GM08714 (cell line): ENCODE measurements around the gene NEU1.
"Not testable (repeated sequence)": the region's sequence is repeated elsewhere in the genome, so short reads cannot be mapped to it uniquely, and the experiment has no call there.

ENCODE experiments used
- H3K4me3 ChIP-seq: fragments of 200-500 bp; sonication (Bioruptor generic); 2 replicates; pipeline ENCODE4 v1.5.1; 2014; ENCODE audit warnings: mild to moderate bottlenecking, low read length, inconsistent platforms
- ZNF274 ChIP-seq: IDR thresholded peaks from 2 replicates; pipeline ENCODE4 v1.6.1; 2012; ENCODE audit warnings: mild to moderate bottlenecking, low read depth, low read length

NEU1 gene

GRCh38 chr6:31830886-31831335 is 31.7 kb downstream of the NEU1 start:
- H3K4me3 ChIP-seq = peak overlapping the region; percentile 86
- no peak for TF ChIP-seq ZNF274

DNA sequence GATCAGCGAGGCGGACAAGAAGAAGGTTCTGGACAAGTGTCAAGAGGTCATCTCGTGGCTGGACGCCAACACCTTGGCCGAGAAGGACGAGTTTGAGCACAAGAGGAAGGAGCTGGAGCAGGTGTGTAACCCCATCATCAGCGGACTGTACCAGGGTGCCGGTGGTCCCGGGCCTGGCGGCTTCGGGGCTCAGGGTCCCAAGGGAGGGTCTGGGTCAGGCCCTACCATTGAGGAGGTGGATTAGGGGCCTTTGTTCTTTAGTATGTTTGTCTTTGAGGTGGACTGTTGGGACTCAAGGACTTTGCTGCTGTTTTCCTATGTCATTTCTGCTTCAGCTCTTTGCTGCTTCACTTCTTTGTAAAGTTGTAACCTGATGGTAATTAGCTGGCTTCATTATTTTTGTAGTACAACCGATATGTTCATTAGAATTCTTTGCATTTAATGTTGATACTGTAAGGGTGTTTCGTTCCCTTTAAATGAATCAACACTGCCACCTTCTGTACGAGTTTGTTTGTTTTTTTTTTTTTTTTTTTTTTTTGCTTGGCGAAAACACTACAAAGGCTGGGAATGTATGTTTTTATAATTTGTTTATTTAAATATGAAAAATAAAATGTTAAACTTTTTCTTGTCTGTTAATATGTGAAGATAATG is 32.9 kb downstream of the NEU1 start:
- no peak for TF ChIP-seq ZNF274
- H3K4me3 ChIP-seq = peak overlapping the region; percentile 86

GRCh38 chr6:31827286-31828079 is 35.1 kb downstream of the NEU1 start, which contains the start of gene HSPA1B:
HSPA1B (plus strand) TSS chr6:31827738; CDS start chr6:31827951, 213 bp downstream.
- peak within 1 kb of the TSS; percentile 75 for H3K4me3 ChIP-seq
- TF ChIP-seq ZNF274 = no peak

DNA sequence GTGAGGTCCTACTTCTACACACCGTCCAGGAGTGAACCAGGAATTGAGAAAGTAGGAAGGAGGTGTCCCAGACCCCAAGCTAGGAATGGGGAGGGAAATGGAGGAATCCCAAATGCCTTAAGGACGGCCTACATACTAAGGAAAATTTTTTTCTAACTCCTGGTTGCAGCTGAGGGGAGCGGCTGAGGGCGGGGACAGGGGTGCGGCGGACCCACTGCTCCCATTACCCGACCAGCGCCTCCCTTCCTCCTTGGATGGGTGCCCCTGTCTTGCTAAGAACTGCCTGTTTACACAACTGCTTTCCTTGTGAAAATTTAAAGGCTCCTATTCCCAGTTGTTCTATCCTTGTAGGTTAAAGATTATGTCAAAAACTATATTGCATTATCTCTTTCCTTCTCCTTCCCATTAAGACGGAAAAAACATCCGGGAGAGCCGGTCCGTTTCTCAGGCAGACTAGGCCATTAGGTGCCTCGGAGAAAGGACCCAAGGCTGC is 35.8 kb downstream of the NEU1 start:
- TF ChIP-seq ZNF274 = no peak
- peak overlapping the region; percentile 75 for H3K4me3 ChIP-seq

GRCh38 chr6:31825553-31825952 is 37.1 kb downstream of the NEU1 start:
- H3K4me3 ChIP-seq = no peak overlapping the region
- no peak for TF ChIP-seq ZNF274

GRCh38 chr6:31823592-31824196 is 38.9 kb downstream of the NEU1 start:
- not testable (repeated sequence) for H3K4me3 ChIP-seq

GRCh38 chr6:31822036-31822821 is 40.4 kb downstream of the NEU1 start:
- TF ChIP-seq ZNF274 = no peak
- H3K4me3 ChIP-seq = peak overlapping the region; percentile 67

DNA sequence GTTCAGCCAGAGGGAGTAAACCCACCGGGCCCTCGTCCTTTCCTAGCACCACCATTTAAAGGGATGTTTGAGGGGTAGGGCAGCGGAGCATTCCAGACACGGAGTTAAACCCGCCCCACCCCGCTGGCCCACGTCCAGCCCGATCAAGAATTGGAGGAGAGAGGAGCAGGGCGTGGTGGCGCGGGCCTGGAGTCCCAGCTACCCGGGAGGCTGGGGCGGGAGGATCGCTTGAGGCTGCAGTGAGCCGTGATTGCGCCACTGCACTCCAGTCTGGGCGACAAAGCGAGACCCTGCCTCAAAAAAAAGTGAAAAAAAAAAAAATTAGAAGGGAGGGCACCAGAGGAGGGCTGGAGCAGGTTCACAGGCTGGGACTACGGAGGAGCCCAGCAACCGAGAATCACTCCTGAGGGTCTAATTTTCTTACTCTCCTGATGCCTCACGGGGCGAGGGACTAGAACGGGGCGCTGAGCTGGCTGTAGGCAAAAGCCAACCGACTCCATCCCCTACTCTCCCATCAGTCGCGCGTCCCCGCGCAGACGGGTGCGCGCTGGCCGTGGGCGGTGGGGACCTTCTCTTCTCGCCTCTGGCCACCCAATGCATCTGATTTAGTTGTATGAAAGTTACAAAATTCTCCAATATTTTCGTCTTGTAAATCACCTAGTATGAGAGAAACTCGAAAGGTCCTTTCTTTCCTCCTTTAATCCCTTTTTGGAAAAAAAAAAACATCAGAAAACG is 41.2 kb downstream of the NEU1 start:
- H3K4me3 ChIP-seq = peak overlapping the region; percentile 67; the same call in 1 of the 2 replicates
- no peak for TF ChIP-seq ZNF274

GRCh38 chr6:31820399-31820798 is 42.2 kb downstream of the NEU1 start:
- not testable (repeated sequence) for H3K4me3 ChIP-seq

DNA sequence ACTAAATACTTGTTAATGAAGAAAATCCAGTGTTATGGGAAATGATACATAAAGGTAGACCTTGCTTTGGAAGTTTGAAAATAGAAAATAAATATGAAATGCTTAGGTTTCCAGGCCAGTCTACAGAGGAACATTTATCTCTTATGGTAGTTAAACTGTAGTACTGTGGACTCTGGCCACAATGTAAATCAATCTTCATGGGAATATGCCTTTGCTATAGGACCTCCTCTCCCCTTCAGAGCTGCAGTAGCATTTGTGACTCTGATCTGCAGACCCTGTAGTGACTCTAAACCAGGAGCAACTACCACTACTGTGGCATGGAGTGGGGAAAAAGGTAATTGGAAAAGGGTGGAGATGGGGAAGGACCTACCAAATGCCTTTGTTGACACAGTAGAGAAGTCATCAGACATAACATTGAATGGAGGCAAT is 42.7 kb downstream of the NEU1 start:
- TF ChIP-seq ZNF274 = no peak
- no peak overlapping the region for H3K4me3 ChIP-seq

GRCh38 chr6:31817929-31818511 is 44.6 kb downstream of the NEU1 start:
- H3K4me3 ChIP-seq = peak overlapping the region; percentile 42; the same call in 1 of the 2 replicates

GRCh38 chr6:31817133-31817928 is 45.3 kb downstream of the NEU1 start:
- peak overlapping the region; percentile 42 for H3K4me3 ChIP-seq
